B cell (primary cell): ENCODE results near the gene HLA-DPB1.

Source experiments
- EZH2 ChIP-seq: IDR thresholded peaks from 2 replicates; pipeline ENCODE4 v1.6.1; 2012; ENCODE audit warnings: borderline replicate concordance, low read depth, mild to moderate bottlenecking, moderate library complexity, low read length; ENCODE audit not compliant: insufficient read depth, poor library complexity, severe bottlenecking
- TF ChIP-seq, protein P1 (sequence below): fragments of 200-600 bp; IDR thresholded peaks from one replicate; pipeline ENCODE4 v1.8.0; 2022; ENCODE audit warnings: antibody characterized with exemption, mild to moderate bottlenecking

DNA sequence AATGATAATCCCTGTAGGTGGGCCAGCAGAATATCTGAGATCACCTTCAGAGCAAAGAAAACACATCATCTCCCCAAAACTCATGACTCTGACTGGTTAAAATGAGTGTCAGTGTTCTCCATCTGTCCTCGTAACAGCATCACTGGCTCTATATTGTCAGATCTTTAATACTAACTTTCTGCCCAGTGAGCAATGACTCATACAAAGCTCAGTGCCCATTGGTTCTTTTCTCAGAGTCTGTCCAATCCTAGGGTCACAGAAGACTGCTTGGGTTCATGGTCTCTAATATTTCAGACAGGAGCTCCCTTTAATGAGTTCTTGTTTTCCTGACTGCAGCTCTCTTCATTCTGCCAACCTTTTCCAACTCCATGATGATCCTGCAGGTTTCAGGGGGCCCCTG, 36.4 kb downstream of the HLA-DPB1 start:
- TF ChIP-seq, protein P1, sequence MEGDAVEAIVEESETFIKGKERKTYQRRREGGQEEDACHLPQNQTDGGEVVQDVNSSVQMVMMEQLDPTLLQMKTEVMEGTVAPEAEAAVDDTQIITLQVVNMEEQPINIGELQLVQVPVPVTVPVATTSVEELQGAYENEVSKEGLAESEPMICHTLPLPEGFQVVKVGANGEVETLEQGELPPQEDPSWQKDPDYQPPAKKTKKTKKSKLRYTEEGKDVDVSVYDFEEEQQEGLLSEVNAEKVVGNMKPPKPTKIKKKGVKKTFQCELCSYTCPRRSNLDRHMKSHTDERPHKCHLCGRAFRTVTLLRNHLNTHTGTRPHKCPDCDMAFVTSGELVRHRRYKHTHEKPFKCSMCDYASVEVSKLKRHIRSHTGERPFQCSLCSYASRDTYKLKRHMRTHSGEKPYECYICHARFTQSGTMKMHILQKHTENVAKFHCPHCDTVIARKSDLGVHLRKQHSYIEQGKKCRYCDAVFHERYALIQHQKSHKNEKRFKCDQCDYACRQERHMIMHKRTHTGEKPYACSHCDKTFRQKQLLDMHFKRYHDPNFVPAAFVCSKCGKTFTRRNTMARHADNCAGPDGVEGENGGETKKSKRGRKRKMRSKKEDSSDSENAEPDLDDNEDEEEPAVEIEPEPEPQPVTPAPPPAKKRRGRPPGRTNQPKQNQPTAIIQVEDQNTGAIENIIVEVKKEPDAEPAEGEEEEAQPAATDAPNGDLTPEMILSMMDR, result no peak
- TF ChIP-seq EZH2, result no peak
